Measurements from ENCODE around the gene EMSY. TPM values are rescaled to one million over a fixed set of nuclear protein-coding genes. Genes with fewer than 3 reads are reported as not detected.

The EMSY gene
- total RNA-seq, 1 experiment from 2014 or later: 29.3 TPM

DNA sequence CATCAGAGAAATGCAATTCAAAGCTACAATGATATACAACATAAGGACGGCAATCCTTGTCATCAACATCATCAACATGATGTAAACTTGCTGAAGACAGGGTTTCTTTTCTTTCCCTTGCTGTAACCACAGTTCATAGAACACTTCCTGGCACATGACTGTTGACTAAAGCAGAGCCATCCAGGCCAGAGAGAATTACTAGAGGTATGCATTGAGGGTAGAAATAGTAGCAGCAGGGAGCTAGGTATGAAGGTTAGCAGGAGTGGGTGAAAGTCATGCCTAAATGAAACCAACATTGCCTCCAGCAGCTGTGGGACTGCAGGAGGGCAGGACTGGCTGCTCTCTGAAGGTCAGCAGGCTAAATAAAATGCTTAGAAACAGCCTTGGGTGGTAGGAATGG is 122.0 kb downstream of the EMSY start:
- Mint-ChIP-seq H3K4me3 (no peak overlapping the region), H3K4me1 (no peaks in the 10 kb centered on the region), H3K36me3 (ENCODE audit: insufficient read depth in 1 of 3, low read depth in 3 of 3) (no peaks in the 10 kb centered on the region; a peak in 1 of 7 replicates), H3K27me3 (ENCODE audit: low read depth) (no peaks in the 10 kb centered on the region; the same call in 1 of the 2 replicates), H3K9me3 (peaks cover 2% of the 10 kb centered on the region in 2 experiments; a peak in 1 of 5 replicates), H3K27ac (no peak overlapping the region)
- H2BK120ac ChIP-seq (ENCODE audit: low read depth, low read length, poor library complexity, severe bottlenecking): no peak overlapping the region
- no peak overlapping the region for H2BK15ac ChIP-seq (ENCODE audit: low read depth, low read length)
- H4K20me1 ChIP-seq (ENCODE audit: control insufficient read depth, insufficient read depth, insufficient read length): no peaks in the 10 kb centered on the region
- H4K5ac ChIP-seq (ENCODE audit: insufficient read length, low read depth, low read length): no peak overlapping the region
- no peak overlapping the region for H4K8ac ChIP-seq (replicated peaks; ENCODE audit: insufficient read length, low read depth, low read length)
- no peaks in the 10 kb centered on the region for H3K23me2 ChIP-seq (ENCODE audit: insufficient read length, low read depth, low read length, poor library complexity, severe bottlenecking)
- no peaks in the 10 kb centered on the region for H3K9me3 ChIP-seq (ENCODE audit: control insufficient read depth, low read depth, low read length)
- H3T11ph ChIP-seq (ENCODE audit: low read length): no peak overlapping the region
- H2AK5ac ChIP-seq (ENCODE audit: insufficient read length, low read length): no peak overlapping the region
- no CpG with 5 or more reads among the region's 1 CpG for WGBS (ENCODE audit: extremely low coverage, insufficient read length, low lambda C conversion rate)
- no peak overlapping the region for H3K56ac ChIP-seq (ENCODE audit: insufficient read length, low read depth, low read length)
- H3K27me3 ChIP-seq (ENCODE audit: insufficient read depth, low read length): no peaks in the 10 kb centered on the region
- no peak overlapping the region for H2BK20ac ChIP-seq (ENCODE audit: low read depth, low read length, poor library complexity, severe bottlenecking)
- no peak overlapping the region for H3K27ac ChIP-seq (ENCODE audit: insufficient read length, low read depth, low read length)
- H3K79me1 ChIP-seq (ENCODE audit: insufficient read depth, low read depth, low read length, poor library complexity, severe bottlenecking): no peaks in the 10 kb centered on the region
- no peaks in the 10 kb centered on the region for H3K79me2 ChIP-seq (ENCODE audit: insufficient read depth, low read length)
- H3K4ac ChIP-seq (ENCODE audit: low read depth, low read length): no peak overlapping the region
- H3K14ac ChIP-seq (ENCODE audit: insufficient read depth, low read length): no peak overlapping the region
- no peak overlapping the region for H2AFZ ChIP-seq (ENCODE audit: low read length)
- no peak overlapping the region for H4K91ac ChIP-seq (ENCODE audit: insufficient read length, low read depth, low read length)
- no peak for DNase-seq
- no peaks in the 10 kb centered on the region for H3K4me1 ChIP-seq (ENCODE audit: insufficient read depth, low read length)
- no peak overlapping the region for H3K23ac ChIP-seq (ENCODE audit: insufficient read length, low read depth, low read length)
- no peak overlapping the region for H2BK5ac ChIP-seq (ENCODE audit: insufficient read length, low read length)
- H2BK12ac ChIP-seq (ENCODE audit: insufficient read length, low read depth, low read length): no peak overlapping the region
- no peak overlapping the region for H3K9ac ChIP-seq (ENCODE audit: extremely low read depth, insufficient read length, low read length)
- no peak overlapping the region for H3K4me2 ChIP-seq (ENCODE audit: insufficient read depth, insufficient read length, low read length)
- no peak overlapping the region for H3K18ac ChIP-seq (ENCODE audit: insufficient read length, low read depth, low read length)
- TF ChIP-seq, protein P1, sequence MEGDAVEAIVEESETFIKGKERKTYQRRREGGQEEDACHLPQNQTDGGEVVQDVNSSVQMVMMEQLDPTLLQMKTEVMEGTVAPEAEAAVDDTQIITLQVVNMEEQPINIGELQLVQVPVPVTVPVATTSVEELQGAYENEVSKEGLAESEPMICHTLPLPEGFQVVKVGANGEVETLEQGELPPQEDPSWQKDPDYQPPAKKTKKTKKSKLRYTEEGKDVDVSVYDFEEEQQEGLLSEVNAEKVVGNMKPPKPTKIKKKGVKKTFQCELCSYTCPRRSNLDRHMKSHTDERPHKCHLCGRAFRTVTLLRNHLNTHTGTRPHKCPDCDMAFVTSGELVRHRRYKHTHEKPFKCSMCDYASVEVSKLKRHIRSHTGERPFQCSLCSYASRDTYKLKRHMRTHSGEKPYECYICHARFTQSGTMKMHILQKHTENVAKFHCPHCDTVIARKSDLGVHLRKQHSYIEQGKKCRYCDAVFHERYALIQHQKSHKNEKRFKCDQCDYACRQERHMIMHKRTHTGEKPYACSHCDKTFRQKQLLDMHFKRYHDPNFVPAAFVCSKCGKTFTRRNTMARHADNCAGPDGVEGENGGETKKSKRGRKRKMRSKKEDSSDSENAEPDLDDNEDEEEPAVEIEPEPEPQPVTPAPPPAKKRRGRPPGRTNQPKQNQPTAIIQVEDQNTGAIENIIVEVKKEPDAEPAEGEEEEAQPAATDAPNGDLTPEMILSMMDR (conservative IDR thresholded peaks at IDR 0.05): no peak

Data from H9 (cell line).